Immature natural killer cell (primary cell): ENCODE results near the gene PYHIN1. TPM values are rescaled to one million over a fixed set of nuclear protein-coding genes. Genes with fewer than 3 reads are reported as not detected.

Source experiments
- polyA plus RNA-seq, 3 donors: library from polyadenylated mRNA; unstranded; fragments of 300-500 nt; fragmentation: Illumina TruSeq; gene quantifications; one replicate each; pipeline ENCODE4 v1.2.3, GENCODE V29; 2021

Gene PYHIN1
- polyA plus RNA-seq, 3 donors from 2014 or later, result 141 to 290 (median 150) TPM

Other genes starting within 250 kb of the PYHIN1 start
- not detected for gene SPTA1, start 244.8 kb upstream of the PYHIN1 start, polyA plus RNA-seq
- gene OR6K2, start 230.9 kb upstream of the PYHIN1 start, polyA plus RNA-seq, result not detected
- not detected for gene OR6K3, start 210.8 kb upstream of the PYHIN1 start, polyA plus RNA-seq
- gene OR6K6, start 176.8 kb upstream of the PYHIN1 start, polyA plus RNA-seq, result not detected
- gene OR6N1, start 159.4 kb upstream of the PYHIN1 start, polyA plus RNA-seq, result not detected
- not detected for gene OR6N2, start 150.3 kb upstream of the PYHIN1 start, polyA plus RNA-seq
- gene MNDA, start 100.2 kb upstream of the PYHIN1 start, polyA plus RNA-seq, result 10 to 100 TPM in 1 of 3 donors, 1 to 10 TPM in 2; 2.8 to 16.3 (median 8.8) TPM
- gene IFI16, start 78.4 kb downstream of the PYHIN1 start, polyA plus RNA-seq, result 100 to 1,000 TPM in 1 of 3 donors, 10 to 100 TPM in 2; 78.8 to 205 (median 80.3) TPM
- 1 to 10 TPM in 1 of 3 donors, under 1 TPM in 2; 0.28 to 1.1 (median 0.34) TPM for gene AIM2, start 145.2 kb downstream of the PYHIN1 start, polyA plus RNA-seq
- not detected for gene CADM3, start 240.1 kb downstream of the PYHIN1 start, polyA plus RNA-seq